ENCODE measurements around the gene VAV1. TPM values are rescaled to one million over a fixed set of nuclear protein-coding genes. Genes with fewer than 3 reads are reported as not detected.

Gene VAV1
- total and polyA plus RNA-seq, 2 of the 13 experiments (the other 11 are each of a cell fraction or from before 2014, with no cell fraction given): not detected

DNA sequence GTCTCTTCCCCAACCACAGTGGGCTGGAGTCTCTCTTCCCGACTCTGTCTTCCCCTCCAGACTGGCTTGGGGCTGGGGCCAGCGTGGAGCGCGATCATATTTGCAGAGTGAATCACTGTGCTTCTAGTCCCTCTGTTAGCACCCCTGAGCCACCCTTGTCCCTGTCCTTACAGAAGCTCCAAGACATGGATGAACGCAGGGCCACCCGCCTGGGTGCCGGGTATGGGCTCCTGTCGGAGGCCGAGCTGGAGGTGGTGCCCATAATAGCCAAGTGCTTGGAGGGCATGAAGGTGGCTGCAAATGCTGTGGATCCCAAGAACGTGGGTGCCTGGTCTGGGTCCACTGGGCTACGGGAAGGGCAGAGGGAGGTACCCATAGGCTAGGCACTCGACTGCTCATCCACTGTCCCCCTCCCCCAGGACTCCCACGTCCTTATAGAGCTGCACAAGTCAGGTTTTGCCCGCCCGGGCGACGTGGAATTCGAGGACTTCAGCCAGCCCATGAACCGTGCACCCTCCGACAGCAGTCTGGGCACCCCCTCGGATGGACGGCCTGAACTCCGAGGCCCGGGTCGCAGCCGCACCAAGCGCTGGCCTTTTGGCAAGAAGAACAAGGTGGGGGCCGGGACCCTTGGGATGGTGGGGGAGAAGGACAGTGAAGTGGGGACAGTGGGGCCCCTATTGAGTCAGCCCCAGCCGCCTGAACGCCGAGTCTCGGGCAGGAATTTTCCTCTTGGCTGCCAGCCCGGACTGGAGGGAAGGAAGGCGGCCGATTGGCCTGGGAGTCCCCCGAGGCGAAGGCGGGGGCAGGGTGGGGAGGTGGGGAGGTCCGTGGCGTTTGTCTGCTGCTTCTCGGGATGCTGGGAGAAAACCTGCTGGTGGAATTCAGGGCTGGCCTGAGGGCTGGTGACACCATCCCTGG, 27.9 kb upstream of the VAV1 start (continued):
- TF ChIP-seq FOSL2 (CRISPR knock-in tag; IDR thresholded peaks at IDR 0.05): peak; percentile 72
- no peak for TF ChIP-seq ZNF563 (CRISPR knock-in tag; IDR thresholded peaks at IDR 0.05)
- no peak for TF ChIP-seq HHEX (CRISPR knock-in tag; IDR thresholded peaks at IDR 0.05)
- no peak for TF ChIP-seq ZFP91 (CRISPR knock-in tag; IDR thresholded peaks at IDR 0.05; ENCODE audit: borderline replicate concordance)
- TF ChIP-seq ZNF407 (CRISPR knock-in tag; IDR thresholded peaks at IDR 0.05; ENCODE audit: not compliant biosample characterization): no peak
